Esophagus muscularis mucosa (tissue), 4 donors: ENCODE data around the gene GNAS-AS1. TPM values are rescaled to one million over a fixed set of nuclear protein-coding genes. Genes with fewer than 3 reads are reported as not detected.
A peak's percentile ranks its signal among the peaks of the same experiment; 100 is the strongest.

Experiments used
- DNase-seq: peaks from one replicate; pipeline ENCODE4 v3.0.0-alpha.2; 2017; ENCODE audit errors: extremely low spot score
- H3K27ac ChIP-seq, 4 donors: fragments of 200-600 bp; sonication (generic); replicated peaks in 1 of 4; 1 replicate in 3 of 4; 2 replicates in 1 of 4; pipeline ENCODE4 v1.5.1; 2016 to 2019; ENCODE audit warnings: mild to moderate bottlenecking in 1 of 4
- H3K27me3 ChIP-seq, 4 donors: fragments of 200-600 bp; sonication (generic); one replicate each; pipeline versions ENCODE4 v1.5.1 to v1.6.0; 2016 to 2019
- H3K36me3 ChIP-seq, 4 donors: fragments of 200-600 bp; sonication (generic); one replicate each; pipeline ENCODE4 v1.5.1; 2016 to 2019
- H3K4me1 ChIP-seq, 4 donors: fragments of 200-600 bp; sonication (generic); one replicate each; pipeline ENCODE4 v1.5.1; 2016 to 2019
- H3K4me3 ChIP-seq, 4 donors: fragments of 200-600 bp; sonication (generic); 1 replicate in 2 of 4; 2 replicates in 2 of 4; pipeline ENCODE4 v1.5.1; 2016 to 2019; ENCODE audit warnings: mild to moderate bottlenecking in 4 of 4, moderate library complexity in 1 of 4
- H3K9me3 ChIP-seq, 4 donors: fragments of 200-600 bp; sonication (generic); 1 replicate in 3 of 4; 2 replicates in 1 of 4; pipeline ENCODE4 v1.5.1; 2016 to 2019
- EP300 ChIP-seq: sonication (generic); formaldehyde crosslinking; IDR thresholded peaks from one replicate; pipeline ENCODE4 v1.6.1; 2017; ENCODE audit warnings: antibody characterized with exemption
- POLR2A ChIP-seq: fragments of 450-650 bp; IDR thresholded peaks from one replicate; pipeline ENCODE4 v1.6.1; 2017; ENCODE audit warnings: antibody characterized with exemption, moderate library complexity, mild to moderate bottlenecking, low read depth
- POLR2AphosphoS5 ChIP-seq, 2 donors: sonication (generic); formaldehyde crosslinking; IDR thresholded peaks; one replicate each; pipeline ENCODE4 v1.6.1; 2017; ENCODE audit warnings: antibody characterized with exemption in 2 of 2
- WGBS: methylation state at CpG from one replicate; pipeline ENCODE4 v1.1.5; 2018; 5-methylcytosine and 5-hydroxymethylcytosine counted together
- intact Hi-C: fragments of 100-400 bp; cut with DNase I; formaldehyde crosslinking; loops from one replicate; pipeline ENCODE4 v1.15.1; 2023
- total RNA-seq, 4 donors: library from RNA; depleted of rRNA; stranded (reverse); fragments of >200 nt; gene quantifications; one replicate each; pipeline versions ENCODE4 v1.1.0 to v1.2.1, GENCODE V29; 2016
- TF ChIP-seq, protein P1 (sequence below), 3 experiments: fragments of 200-600 bp in 2 of 3; fragments of 450-650 bp in 1 of 3; sonication (generic) in 2 of 3; IDR thresholded peaks; one replicate each; pipeline ENCODE4 v1.5.1; 2017 to 2019; ENCODE audit warnings: antibody characterized with exemption in 3 of 3, mild to moderate bottlenecking in 2 of 3, moderate library complexity in 1 of 3

Gene GNAS-AS1
- total RNA-seq, 4 donors from 2014 or later: 0.13 to 0.42 (median 0.23) TPM; not detected in 1

- Histone ChIP-seq H3K9me3 (no peaks in the 10 kb centered on the region), H3K4me1 (peaks cover 28 to 45% (median 40%) of the 10 kb centered on the region in 4 donors), H3K27ac (peak overlapping the region; percentile 99 to 100 (median 99)), H3K27me3 (no peaks in the 10 kb centered on the region), H3K4me3 (peak overlapping the region; percentile 88 to 95 (median 93)), H3K36me3 (no peaks in the 10 kb centered on the region)
- DNase-seq: no peak
- TF ChIP-seq EP300: no peak
- peak; percentile 40 for TF ChIP-seq POLR2A
- TF ChIP-seq POLR2AphosphoS5 (IDR thresholded peaks at IDR 0.05): peak; percentile 35 to 71
- intact Hi-C loops: loop anchor here (5.0 kb wide), 2 partner anchors 92 to 142 kb away; partner anchors contain the start of genes ATP5F1E and NELFCD
- WGBS: under 1% methylated on average over 43 of the region's 64 CpGs
Measured at GRCh38 chr20:58890518-58891085, 39.9 kb upstream of the GNAS-AS1 start.

- Histone ChIP-seq H3K4me3 (peak overlapping the region; percentile 88 to 95 (median 93)), H3K27ac (peak overlapping the region; percentile 99 to 100 (median 99)), H3K4me1 (peaks cover 21 to 38% (median 33%) of the 10 kb centered on the region in 4 donors), H3K27me3 (no peaks in the 10 kb centered on the region), H3K9me3 (no peaks in the 10 kb centered on the region), H3K36me3 (no peaks in the 10 kb centered on the region)
- DNase-seq: no peak
- no peak for TF ChIP-seq POLR2A
- intact Hi-C loops: loop anchor here (5.0 kb wide), 3 partner anchors 92 to 152 kb away; partner anchors contain the start of genes ATP5F1E, NELFCD and PRELID3B
- WGBS: 48% methylated on average over 84 of the region's 91 CpGs
Measured at GRCh38 chr20:58889798-58890517, 39.3 kb upstream of the GNAS-AS1 start.

- no peak for DNase-seq
- intact Hi-C loops: loop anchor here (5.0 kb wide), 1 partner anchor 153 kb away; the partner anchor contains the start of gene PRELID3B
- TF ChIP-seq, protein P1, sequence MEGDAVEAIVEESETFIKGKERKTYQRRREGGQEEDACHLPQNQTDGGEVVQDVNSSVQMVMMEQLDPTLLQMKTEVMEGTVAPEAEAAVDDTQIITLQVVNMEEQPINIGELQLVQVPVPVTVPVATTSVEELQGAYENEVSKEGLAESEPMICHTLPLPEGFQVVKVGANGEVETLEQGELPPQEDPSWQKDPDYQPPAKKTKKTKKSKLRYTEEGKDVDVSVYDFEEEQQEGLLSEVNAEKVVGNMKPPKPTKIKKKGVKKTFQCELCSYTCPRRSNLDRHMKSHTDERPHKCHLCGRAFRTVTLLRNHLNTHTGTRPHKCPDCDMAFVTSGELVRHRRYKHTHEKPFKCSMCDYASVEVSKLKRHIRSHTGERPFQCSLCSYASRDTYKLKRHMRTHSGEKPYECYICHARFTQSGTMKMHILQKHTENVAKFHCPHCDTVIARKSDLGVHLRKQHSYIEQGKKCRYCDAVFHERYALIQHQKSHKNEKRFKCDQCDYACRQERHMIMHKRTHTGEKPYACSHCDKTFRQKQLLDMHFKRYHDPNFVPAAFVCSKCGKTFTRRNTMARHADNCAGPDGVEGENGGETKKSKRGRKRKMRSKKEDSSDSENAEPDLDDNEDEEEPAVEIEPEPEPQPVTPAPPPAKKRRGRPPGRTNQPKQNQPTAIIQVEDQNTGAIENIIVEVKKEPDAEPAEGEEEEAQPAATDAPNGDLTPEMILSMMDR (IDR thresholded peaks at IDR 0.05): no peak
- no peak for TF ChIP-seq POLR2A
- TF ChIP-seq EP300: no peak
- TF ChIP-seq POLR2AphosphoS5 (IDR thresholded peaks at IDR 0.05): no peak
- peak overlapping the region; percentile 88 to 95 (median 93) for H3K4me3 ChIP-seq
- no peaks in the 10 kb centered on the region for H3K9me3 ChIP-seq
- peak overlapping the region; percentile 99 to 100 (median 99) for H3K27ac ChIP-seq
- peaks cover 15 to 32% (median 27%) of the 10 kb centered on the region in 4 donors for H3K4me1 ChIP-seq
- WGBS: 78% methylated on average over 19 of the region's 35 CpGs
- H3K27me3 ChIP-seq: no peaks in the 10 kb centered on the region
- H3K36me3 ChIP-seq: no peaks in the 10 kb centered on the region
Measured at GRCh38 chr20:58889334-58889760, 38.6 kb upstream of the GNAS-AS1 start.

DNA sequence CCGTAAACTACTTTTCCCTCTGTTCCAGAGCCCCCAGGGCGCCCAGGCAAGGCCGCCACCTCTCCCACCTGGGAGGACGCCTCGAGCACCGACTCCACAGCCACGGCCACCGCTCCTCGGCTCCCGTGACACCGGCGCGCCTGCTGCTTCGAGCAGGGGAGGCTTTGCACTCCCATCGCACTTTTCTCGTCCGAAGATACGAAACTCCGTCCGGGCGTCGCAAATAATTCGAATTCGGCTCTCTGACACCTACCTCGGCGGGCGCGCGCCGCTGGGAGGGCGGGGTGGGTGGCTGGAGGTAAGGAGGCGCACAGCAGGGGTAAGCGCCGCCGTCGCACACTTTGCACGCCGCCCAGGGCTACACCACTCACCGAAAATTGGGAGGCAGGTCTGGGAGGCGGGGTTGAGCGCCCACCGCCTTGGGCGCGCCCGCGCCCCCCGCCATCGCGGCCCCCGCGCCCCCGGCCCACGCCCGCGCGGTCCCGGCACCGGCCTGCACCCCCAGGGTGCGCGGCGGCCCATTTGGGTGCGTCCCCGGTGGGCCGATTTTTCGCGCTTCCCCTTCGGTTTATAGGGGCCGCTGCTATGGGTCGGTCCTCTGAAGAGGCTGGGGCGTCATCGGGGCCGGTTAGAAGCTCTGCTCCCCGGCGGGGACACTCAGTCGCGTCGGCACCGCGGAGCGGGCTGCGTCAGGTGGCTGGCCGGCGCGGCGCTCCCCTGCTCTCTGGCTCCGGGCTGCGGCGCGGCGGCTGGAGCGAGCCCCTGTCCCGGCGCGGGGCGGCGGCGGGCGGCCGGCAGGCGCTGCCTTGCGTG, 38.0 kb upstream of the GNAS-AS1 start:
- no peaks in the 10 kb centered on the region for H3K36me3 ChIP-seq
- peak overlapping the region; percentile 99 to 100 (median 99) for H3K27ac ChIP-seq
- no peaks in the 10 kb centered on the region for H3K27me3 ChIP-seq
- peaks cover 9 to 26% (median 21%) of the 10 kb centered on the region in 4 donors for H3K4me1 ChIP-seq
- WGBS: 79% methylated on average over 46 of the region's 101 CpGs
- no peaks in the 10 kb centered on the region for H3K9me3 ChIP-seq
- no peak for DNase-seq
- intact Hi-C loops: loop anchor here (5.0 kb wide), 1 partner anchor 154 kb away; the partner anchor contains the start of gene PRELID3B
- peak overlapping the region; percentile 88 to 95 (median 93) for H3K4me3 ChIP-seq
- TF ChIP-seq POLR2AphosphoS5 (IDR thresholded peaks at IDR 0.05) (peak; percentile 89 to 97), POLR2A (peak; percentile 72), EP300 (no peak)
- TF ChIP-seq, protein P1 (IDR thresholded peaks at IDR 0.05): no peak

DNA sequence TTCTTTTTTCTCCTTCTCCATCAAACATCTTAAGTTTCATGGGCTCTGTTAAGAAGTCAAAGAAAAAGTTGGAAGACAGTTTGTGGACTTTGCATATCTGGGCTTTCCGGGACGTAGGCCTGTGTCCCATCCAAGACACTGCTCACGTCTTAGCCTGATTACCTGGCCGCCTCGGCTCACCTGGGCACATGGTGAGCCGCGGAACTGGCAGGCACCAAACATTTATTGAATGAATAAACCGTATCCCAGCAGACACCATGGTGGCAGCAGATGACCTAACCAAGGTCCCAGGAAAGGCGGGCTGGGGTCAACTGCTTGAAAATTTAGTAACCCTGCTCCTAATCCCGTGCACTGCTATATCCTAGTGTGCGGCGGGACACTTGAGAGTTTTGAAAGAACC, 37.4 kb upstream of the GNAS-AS1 start:
- Histone ChIP-seq H3K36me3 (no peaks in the 10 kb centered on the region), H3K4me1 (peaks cover 3 to 20% (median 15%) of the 10 kb centered on the region in 4 donors), H3K27ac (peak overlapping the region; percentile 99 to 100 (median 99)), H3K9me3 (no peaks in the 10 kb centered on the region), H3K27me3 (no peaks in the 10 kb centered on the region), H3K4me3 (peak overlapping the region; percentile 88 to 95 (median 93))
- intact Hi-C loops: loop anchor here (5.0 kb wide), 1 partner anchor 154 kb away; the partner anchor contains the start of gene PRELID3B
- 83% methylated on average over 5 of the region's 12 CpGs for WGBS
- TF ChIP-seq POLR2AphosphoS5 (IDR thresholded peaks at IDR 0.05): no peak
- no peak for TF ChIP-seq EP300
- no peak for TF ChIP-seq POLR2A
- TF ChIP-seq, protein P1 (IDR thresholded peaks at IDR 0.05): no peak
- no peak for DNase-seq
